Measurements from ENCODE around the gene EVA1A. TPM values are rescaled to one million over a fixed set of nuclear protein-coding genes. Genes with fewer than 3 reads are reported as not detected.
A peak's percentile ranks its signal among the peaks of the same experiment; 100 is the strongest.

Gene EVA1A
- total RNA-seq, 2 experiments from 2014 or later: 0.43 TPM; not detected in 1

DNA sequence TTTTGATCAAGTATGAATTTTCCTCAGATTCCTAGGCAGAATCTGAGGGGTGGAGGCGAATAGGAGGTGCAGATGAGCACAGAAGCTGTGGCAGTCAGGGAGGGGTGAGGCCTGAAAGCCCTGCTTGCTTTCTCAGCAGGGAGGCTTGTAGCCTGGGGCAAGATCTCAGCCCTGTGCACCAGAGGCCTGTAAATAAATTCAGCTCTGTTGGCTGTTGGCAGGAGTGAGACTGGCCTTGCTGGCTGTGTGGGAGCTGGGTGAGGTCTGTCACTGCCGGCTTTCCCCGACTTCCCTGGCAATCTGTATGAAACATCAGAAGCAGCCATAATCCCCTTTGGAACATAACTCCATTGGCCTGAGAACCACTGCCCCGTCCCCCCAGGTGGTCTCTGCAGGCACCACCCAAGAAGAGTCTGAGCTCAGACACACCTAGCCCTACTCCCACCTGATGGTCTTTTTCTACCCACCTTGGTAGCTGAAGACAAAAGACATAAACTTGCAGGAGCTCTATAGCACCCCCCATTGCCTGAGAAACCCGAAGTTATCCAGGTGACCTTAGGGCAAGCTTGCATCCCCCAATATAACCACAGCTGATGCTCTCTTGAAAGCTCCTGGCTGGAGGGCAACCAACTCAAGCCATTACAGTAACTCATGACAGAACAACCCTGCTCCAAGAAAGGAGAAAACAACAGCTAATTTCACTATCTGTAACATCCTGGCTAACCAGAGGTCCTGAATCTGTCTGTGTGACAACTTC lies 32.3 kb downstream of the EVA1A start:
- H3K27me3 Mint-ChIP-seq: peaks cover 14% of the 10 kb centered on the region
- intact Hi-C loops (cut with micrococcal nuclease): no loop called here
- ATAC-seq (no peak), DNase-seq (no peak)
- CTCF ChIA-PET: no interaction called here
- no peak for TF ChIP-seq CTCF (IDR thresholded peaks at IDR 0.05)
- H3K36me3 Mint-ChIP-seq (ENCODE audit: low read depth): no peaks in the 10 kb centered on the region
- no peak overlapping the region for H3K27ac Mint-ChIP-seq
- no peaks in the 10 kb centered on the region for H3K9me3 Mint-ChIP-seq
- POLR2A ChIA-PET: no interaction called here
- no peak overlapping the region for H3K4me3 Mint-ChIP-seq
- H3K4me1 Mint-ChIP-seq (ENCODE audit: low read depth): no peaks in the 10 kb centered on the region

GRCh38 chr2:75527676-75528075 lies 33.1 kb downstream of the EVA1A start:
- ATAC-seq: no peak
- H3K27ac Mint-ChIP-seq: no peak overlapping the region

GRCh38 chr2:75526842-75527241 lies 33.9 kb downstream of the EVA1A start:
- H3K4me3 Mint-ChIP-seq: no peak overlapping the region
- H3K27me3 Mint-ChIP-seq: peaks cover 14% of the 10 kb centered on the region
- H3K9me3 Mint-ChIP-seq: no peaks in the 10 kb centered on the region
- no peak for TF ChIP-seq CTCF (IDR thresholded peaks at IDR 0.05)
- ATAC-seq (no peak), DNase-seq (no peak)
- H3K36me3 Mint-ChIP-seq (ENCODE audit: low read depth): no peaks in the 10 kb centered on the region
- no peaks in the 10 kb centered on the region for H3K4me1 Mint-ChIP-seq (ENCODE audit: low read depth)
- intact Hi-C loops (cut with micrococcal nuclease): no loop called here
- POLR2A ChIA-PET: interaction anchor here (0.7 kb wide), 1 partner anchor 11 kb away, joined by 3 read pairs; no protein-coding TSS in a partner anchor
- CTCF ChIA-PET: no interaction called here
- no peak overlapping the region for H3K27ac Mint-ChIP-seq

More at GRCh38 chr2:75527676-75528075, 33.1 kb downstream of the EVA1A start:
- no peaks in the 10 kb centered on the region for H3K9me3 Mint-ChIP-seq
- H3K4me3 Mint-ChIP-seq: no peak overlapping the region
- no peak for DNase-seq
- no peaks in the 10 kb centered on the region for H3K4me1 Mint-ChIP-seq (ENCODE audit: low read depth)
- TF ChIP-seq CTCF (IDR thresholded peaks at IDR 0.05): no peak
- H3K27me3 Mint-ChIP-seq: peaks cover 14% of the 10 kb centered on the region
- intact Hi-C loops (cut with micrococcal nuclease): no loop called here
- H3K36me3 Mint-ChIP-seq (ENCODE audit: low read depth): no peaks in the 10 kb centered on the region
- CTCF ChIA-PET: no interaction called here
- POLR2A ChIA-PET: no interaction called here

GRCh38 chr2:75525434-75526310 lies 35.1 kb downstream of the EVA1A start:
- Mint-ChIP-seq H3K9me3 (no peaks in the 10 kb centered on the region), H3K27me3 (peaks cover 10% of the 10 kb centered on the region), H3K36me3 (ENCODE audit: low read depth) (no peaks in the 10 kb centered on the region), H3K4me1 (ENCODE audit: low read depth) (no peaks in the 10 kb centered on the region), H3K27ac (no peak overlapping the region), H3K4me3 (no peak overlapping the region)
- ChIA-PET CTCF (no interaction called here), POLR2A (interaction anchor here (0.7 kb wide), 1 partner anchor 10 kb away, joined by 3 read pairs; no protein-coding TSS in a partner anchor)
- intact Hi-C loops (cut with micrococcal nuclease): no loop called here
- no peak for TF ChIP-seq CTCF (IDR thresholded peaks at IDR 0.05)
- DNase-seq (peak; percentile 4), ATAC-seq (no peak)
